H7 (cell line): ENCODE data around the gene CDH26. TPM values are rescaled to one million over a fixed set of nuclear protein-coding genes. Genes with fewer than 3 reads are reported as not detected.

ENCODE experiments used
- DNase-seq: peaks from one replicate; pipeline ENCODE4 v3.0.0; 2012
- H3K27me3 ChIP-seq: 2 replicates; pipeline ENCODE4 v1.6.0; 2011; ENCODE audit warnings: mild to moderate bottlenecking, low read length; ENCODE audit not compliant: control insufficient read depth, insufficient read depth
- H3K36me3 ChIP-seq: replicated peaks from 2 replicates; pipeline ENCODE4 v1.5.1; 2011; ENCODE audit warnings: low read length; ENCODE audit not compliant: control insufficient read depth, insufficient read depth
- H3K4me3 ChIP-seq: 2 replicates; pipeline ENCODE4 v1.5.1; 2011; ENCODE audit warnings: low read depth, mild to moderate bottlenecking, control low read depth, low read length, moderate library complexity; ENCODE audit not compliant: insufficient read depth
- total RNA-seq: library from RNA; depleted of rRNA; stranded (reverse); fragments of >200 nt; shearing (Covaris generic); gene quantifications from 2 replicates; pipeline ENCODE4 v1.2.3, GENCODE V29; 2014

Gene CDH26
- total RNA-seq, 1 experiment from 2014 or later, result 3.1 TPM

GRCh38 chr20:59936409-59936808 is 21.8 kb upstream of the CDH26 start:
- DNase-seq, result no peak
- peaks cover 36% of the 10 kb centered on the region for H3K27me3 ChIP-seq
- H3K36me3 ChIP-seq, result no peaks in the 10 kb centered on the region
- no peak overlapping the region for H3K4me3 ChIP-seq

GRCh38 chr20:59937150-59937549 is 21.1 kb upstream of the CDH26 start:
- DNase-seq, result no peak
- H3K4me3 ChIP-seq, result no peak overlapping the region
- no peaks in the 10 kb centered on the region for H3K36me3 ChIP-seq
- peaks cover 36% of the 10 kb centered on the region for H3K27me3 ChIP-seq

DNA sequence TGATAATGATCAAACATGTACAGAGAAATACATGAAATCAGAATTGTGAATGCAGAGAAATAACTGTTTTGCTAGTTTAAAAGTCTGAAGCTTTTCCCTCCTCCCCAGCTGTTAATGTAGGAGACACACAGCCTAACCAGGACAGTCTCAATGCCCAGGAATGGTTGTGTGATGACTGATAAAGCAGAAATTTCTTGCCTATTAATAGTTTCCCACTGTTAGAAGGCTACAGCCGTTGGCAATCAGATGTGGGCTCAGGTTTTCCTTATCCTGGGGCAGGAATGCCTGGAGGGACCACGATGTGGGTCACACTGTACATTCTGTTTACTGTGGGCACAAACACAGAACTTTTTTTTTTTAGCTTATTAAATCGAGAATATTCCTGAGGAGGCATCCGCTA is 20.0 kb upstream of the CDH26 start:
- H3K4me3 ChIP-seq, result no peak overlapping the region
- DNase-seq, result no peak
- no peaks in the 10 kb centered on the region for H3K36me3 ChIP-seq
- peaks cover 33% of the 10 kb centered on the region for H3K27me3 ChIP-seq

GRCh38 chr20:59938696-59939051 is 19.5 kb upstream of the CDH26 start:
- Histone ChIP-seq H3K4me3 (no peak overlapping the region), H3K36me3 (no peaks in the 10 kb centered on the region; the same call in 1 of the 2 replicates), H3K27me3 (peaks cover 30% of the 10 kb centered on the region)
- no peak for DNase-seq

DNA sequence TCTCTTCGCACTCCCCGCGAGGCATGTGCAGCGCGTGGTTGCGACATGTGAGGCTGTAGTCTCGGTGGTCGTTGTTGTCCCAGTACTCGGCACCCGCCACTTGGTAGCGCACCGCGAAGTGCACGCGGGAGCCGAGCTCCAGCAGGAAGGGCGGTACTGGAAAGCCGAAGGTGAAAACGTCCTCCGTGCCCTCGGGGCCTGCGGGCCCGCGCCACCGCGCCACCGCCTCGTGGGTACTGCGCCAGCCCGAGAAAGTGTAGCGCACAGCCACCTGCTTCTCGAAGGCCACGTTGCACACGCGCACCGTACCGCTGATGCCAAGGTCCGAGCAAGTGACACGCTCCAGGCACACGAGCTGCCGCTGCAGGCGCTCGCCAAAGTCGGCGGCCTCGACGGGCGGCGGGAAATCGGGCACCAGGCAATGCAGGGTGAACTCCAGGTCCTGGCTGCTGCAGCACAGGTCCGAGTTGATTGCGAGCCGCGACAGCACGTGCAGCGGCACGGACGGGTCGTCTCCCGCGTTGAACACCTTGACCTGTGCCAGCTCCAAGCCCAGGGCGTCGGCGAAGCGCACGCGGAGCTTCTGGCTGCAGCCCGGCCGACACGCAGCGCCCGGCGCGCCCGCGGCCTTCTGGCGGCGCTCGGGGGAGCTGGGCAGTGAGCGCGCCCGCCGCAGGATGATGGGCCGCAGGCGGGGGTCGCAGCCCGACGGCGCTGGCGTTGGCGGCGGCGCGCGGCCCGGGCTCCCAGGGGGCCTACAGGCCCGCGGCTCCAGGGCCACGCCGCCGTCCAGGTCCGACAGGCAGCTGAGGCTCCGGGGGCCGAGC is 19.0 kb upstream of the CDH26 start:
- H3K4me3 ChIP-seq, result peak overlapping the region; percentile 54
- no peaks in the 10 kb centered on the region; the same call in 1 of the 2 replicates for H3K36me3 ChIP-seq
- DNase-seq, result peak; percentile 74
- peaks cover 24% of the 10 kb centered on the region for H3K27me3 ChIP-seq

- Histone ChIP-seq H3K4me3 (peak overlapping the region; percentile 54), H3K27me3 (peaks cover 19% of the 10 kb centered on the region), H3K36me3 (no peaks in the 10 kb centered on the region; the same call in 1 of the 2 replicates)
- DNase-seq, result no peak
These were observed 18.4 kb upstream of the CDH26 start for GRCh38 chr20:59939879-59940128.

DNA sequence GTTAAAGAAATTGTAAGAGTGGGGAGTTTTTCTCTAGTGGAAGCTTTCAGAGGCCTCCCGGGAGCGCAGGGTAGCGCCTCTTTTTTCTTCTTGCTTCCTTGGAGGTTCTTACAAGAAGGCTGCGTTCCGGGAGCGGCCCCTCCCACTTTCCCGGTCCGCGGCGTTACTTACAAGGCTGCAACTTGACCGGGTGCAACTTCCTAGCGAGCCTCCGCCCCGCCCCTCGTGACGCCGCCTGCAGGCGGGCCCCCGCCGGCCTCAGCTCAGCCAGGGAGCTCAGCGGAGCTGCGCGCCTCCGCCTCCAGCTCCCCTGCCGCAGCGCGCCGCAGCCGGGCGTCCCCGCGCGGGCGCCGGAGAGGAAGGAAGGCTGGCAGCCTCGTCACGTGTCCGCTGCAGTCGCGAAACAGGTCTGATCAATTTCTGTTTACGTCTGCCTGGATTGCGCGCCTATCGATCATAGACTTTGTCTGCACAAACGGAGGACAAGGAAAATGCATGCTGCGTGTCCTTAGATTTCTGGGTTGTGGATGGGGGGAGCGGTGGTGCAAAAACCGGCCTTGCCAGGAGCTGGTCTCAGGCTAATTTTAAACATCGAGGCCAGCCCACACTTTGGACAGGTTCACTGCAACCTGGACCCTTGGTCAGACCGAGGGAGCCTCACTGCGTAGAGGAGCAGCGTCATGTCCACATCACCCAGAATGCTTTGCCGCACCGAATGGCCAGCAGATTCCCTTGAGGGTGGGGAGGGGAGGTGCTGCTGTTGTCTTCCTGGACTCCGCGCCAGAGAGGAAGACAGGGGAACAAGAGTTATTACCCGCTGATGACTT is 17.9 kb upstream of the CDH26 start, which contains the start of the genes FAM217B and PPP1R3D:
Gene FAM217B, plus strand, starts transcription at position 261 of the 827 bp plus-strand sequence. CDS start 3,555 bp downstream, outside the sequence.
Gene PPP1R3D, minus strand, starts transcription at position 177 of the 827 bp plus-strand sequence. CDS start 374 bp downstream, outside the sequence.
- peak within 1 kb of the TSS; percentile 54 for H3K4me3 ChIP-seq
- DNase-seq, result peak; percentile 95
- no peaks in the 10 kb centered on the region; the same call in 1 of the 2 replicates for H3K36me3 ChIP-seq
- peaks cover 18% of the 10 kb centered on the region for H3K27me3 ChIP-seq

GRCh38 chr20:59940956-59941294 is 17.3 kb upstream of the CDH26 start:
- H3K4me3 ChIP-seq, result peak overlapping the region; percentile 54
- no peaks in the 10 kb centered on the region; the same call in 1 of the 2 replicates for H3K36me3 ChIP-seq
- peaks cover 18% of the 10 kb centered on the region for H3K27me3 ChIP-seq
- DNase-seq, result no peak

DNA sequence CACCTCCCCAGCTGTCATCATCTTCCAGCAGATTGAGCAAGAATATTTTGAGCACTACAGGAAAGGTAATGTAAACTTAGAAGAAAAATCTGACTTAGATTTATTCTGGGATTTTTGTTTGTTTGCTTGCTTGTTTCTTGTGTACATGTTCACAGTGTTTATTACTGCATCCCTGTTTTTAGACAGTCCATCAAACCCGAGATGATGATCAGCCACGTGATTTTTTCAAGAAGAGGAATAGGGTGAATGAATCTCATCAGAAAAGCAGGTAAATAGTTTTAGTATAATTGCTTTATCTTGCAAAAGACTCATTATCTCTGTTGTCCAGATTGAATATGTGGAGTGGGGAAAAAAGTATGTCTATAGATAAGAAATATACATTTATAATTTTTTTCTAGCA is 16.0 kb upstream of the CDH26 start:
- DNase-seq, result no peak
- Histone ChIP-seq H3K36me3 (no peaks in the 10 kb centered on the region; the same call in 1 of the 2 replicates), H3K4me3 (no peak overlapping the region), H3K27me3 (peaks cover 16% of the 10 kb centered on the region)

DNA sequence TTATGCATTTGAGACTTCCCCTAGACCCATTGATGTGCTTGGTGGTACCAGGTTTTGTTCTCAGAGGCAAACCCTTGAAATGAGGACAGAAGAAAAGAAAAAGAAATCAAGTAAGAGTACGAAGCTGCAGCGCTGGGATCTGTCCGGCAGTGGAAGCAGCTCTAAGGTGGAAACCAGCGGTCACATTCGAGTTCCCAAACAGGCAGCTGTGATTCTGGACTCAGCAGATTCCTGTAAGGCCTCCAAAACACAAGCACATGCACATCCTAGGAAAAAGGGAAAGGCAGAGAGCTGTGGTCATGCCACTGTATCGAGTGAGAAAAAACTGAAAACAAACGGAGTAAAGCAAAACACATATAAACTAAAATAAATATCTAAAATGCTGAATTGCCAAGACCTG is 13.5 kb upstream of the CDH26 start:
- no peaks in the 10 kb centered on the region; the same call in 1 of the 2 replicates for H3K36me3 ChIP-seq
- DNase-seq, result no peak
- H3K27me3 ChIP-seq, result peaks cover 2% of the 10 kb centered on the region; the same call in 1 of the 2 replicates
- no peak overlapping the region for H3K4me3 ChIP-seq

DNA sequence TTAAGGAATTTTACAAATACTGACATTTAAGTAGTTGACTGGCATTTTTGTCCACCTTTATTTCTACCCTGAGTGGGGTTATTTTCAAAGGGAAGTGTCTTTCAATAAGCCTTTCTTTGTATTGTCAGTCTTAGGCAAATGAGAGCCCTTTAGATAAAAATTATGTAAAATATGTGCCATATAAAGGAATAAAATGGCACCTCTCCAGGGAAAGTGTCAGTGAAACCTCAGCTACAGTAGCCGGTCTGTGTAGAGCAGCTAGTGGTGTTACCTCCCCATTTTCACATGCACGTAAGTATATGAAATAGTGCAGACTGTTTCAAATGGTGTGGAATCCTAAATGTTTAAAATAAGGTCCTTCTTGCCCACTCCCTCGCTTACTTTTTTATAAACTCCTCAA is 13.0 kb upstream of the CDH26 start:
- H3K36me3 ChIP-seq, result no peaks in the 10 kb centered on the region; the same call in 1 of the 2 replicates
- no peaks in the 10 kb centered on the region for H3K27me3 ChIP-seq
- H3K4me3 ChIP-seq, result no peak overlapping the region
- no peak for DNase-seq

GRCh38 chr20:59945731-59946130 is 12.5 kb upstream of the CDH26 start:
- Histone ChIP-seq H3K27me3 (no peaks in the 10 kb centered on the region), H3K4me3 (no peak overlapping the region), H3K36me3 (no peaks in the 10 kb centered on the region; the same call in 1 of the 2 replicates)
- DNase-seq, result no peak

- no peak for DNase-seq
- Histone ChIP-seq H3K27me3 (no peaks in the 10 kb centered on the region), H3K4me3 (no peak overlapping the region), H3K36me3 (no peaks in the 10 kb centered on the region; the same call in 1 of the 2 replicates)
These were observed 10.8 kb upstream of the CDH26 start for GRCh38 chr20:59947376-59947775.

- DNase-seq, result no peak
- no peaks in the 10 kb centered on the region for H3K27me3 ChIP-seq
- H3K4me3 ChIP-seq, result no peak overlapping the region
- no peaks in the 10 kb centered on the region; the same call in 1 of the 2 replicates for H3K36me3 ChIP-seq
These were observed 10.0 kb upstream of the CDH26 start for GRCh38 chr20:59948212-59948611.
